ENCODE data around the gene GRM7.

DNA sequence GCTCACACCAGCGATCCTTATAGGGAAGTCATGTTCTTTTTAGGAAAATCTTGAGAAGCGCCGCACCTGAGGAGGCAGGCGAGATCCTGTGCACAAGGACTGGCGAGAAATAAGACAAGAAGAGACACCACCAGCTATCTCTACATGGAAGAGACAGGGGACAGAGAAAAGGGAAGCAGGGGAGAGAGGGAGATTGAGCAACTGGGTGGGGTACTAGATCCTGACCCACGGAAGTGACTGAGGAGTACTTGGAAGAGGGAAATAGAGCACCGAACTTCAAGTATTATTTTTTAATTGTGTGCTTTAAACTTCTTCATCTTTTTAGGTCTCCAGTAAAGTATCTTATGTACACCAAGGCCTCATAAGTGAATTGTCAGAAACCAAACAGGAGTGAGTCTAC lies 898.7 kb downstream of the GRM7 start:
- TF ChIP-seq GATA2 (IDR thresholded peaks at IDR 0.05; ENCODE audit: low read depth, low read length) (no peak), GATA3 (IDR thresholded peaks at IDR 0.05; ENCODE audit: low read depth, low read length) (no peak)

Data from SH-SY5Y (cell line).